Measurements from ENCODE around the gene UGT1A8.
"Not testable (repeated sequence)": the region's sequence is repeated elsewhere in the genome, so short reads cannot be mapped to it uniquely, and the experiment has no call there.

Gene UGT1A8

GRCh38 chr2:233728723-233729301 is 111.4 kb downstream of the UGT1A8 start, which contains the start of gene UGT1A3:
UGT1A3 (plus strand) TSS chr2:233729042; CDS start chr2:233729127, 85 bp downstream.
- DNase-seq (ENCODE audit: low read depth): no peak

- DNase-seq (ENCODE audit: low read depth): not testable (repeated sequence)
Observed at GRCh38 chr2:233736868-233737653, 119.6 kb downstream of the UGT1A8 start.

GRCh38 chr2:233740870-233741269 is 123.4 kb downstream of the UGT1A8 start:
- no peak for DNase-seq (ENCODE audit: low read depth)

GRCh38 chr2:233743464-233744259 is 126.2 kb downstream of the UGT1A8 start:
- DNase-seq (ENCODE audit: low read depth): no peak

GRCh38 chr2:233745073-233745755 is 127.8 kb downstream of the UGT1A8 start:
- no peak for DNase-seq (ENCODE audit: low read depth)

- DNase-seq (ENCODE audit: low read depth): not testable (repeated sequence)
Observed at GRCh38 chr2:233745838-233746237, 128.4 kb downstream of the UGT1A8 start.

- no peak for DNase-seq (ENCODE audit: low read depth)
Observed at GRCh38 chr2:233746475-233747282, 129.2 kb downstream of the UGT1A8 start.

GRCh38 chr2:233747283-233747544 is 129.8 kb downstream of the UGT1A8 start:
- DNase-seq (ENCODE audit: low read depth): no peak

GRCh38 chr2:233750689-233751088 is 133.3 kb downstream of the UGT1A8 start:
- not testable (repeated sequence) for DNase-seq (ENCODE audit: low read depth)

GRCh38 chr2:233751212-233752009 is 134.0 kb downstream of the UGT1A8 start:
- not testable (repeated sequence) for DNase-seq (ENCODE audit: low read depth)

- DNase-seq (ENCODE audit: low read depth): no peak
Observed at GRCh38 chr2:233754872-233755611, 137.6 kb downstream of the UGT1A8 start.

- no peak for DNase-seq (ENCODE audit: low read depth)
Observed at GRCh38 chr2:233756429-233757081, 139.1 kb downstream of the UGT1A8 start.

- no peak for DNase-seq (ENCODE audit: low read depth)
Observed at GRCh38 chr2:233758141-233758540, 140.7 kb downstream of the UGT1A8 start.

GRCh38 chr2:233758849-233759248 is 141.4 kb downstream of the UGT1A8 start:
- DNase-seq (ENCODE audit: low read depth): no peak

GRCh38 chr2:233760043-233760442 is 142.6 kb downstream of the UGT1A8 start, which contains the start of gene UGT1A1:
UGT1A1 (plus strand) TSS chr2:233760270; CDS start chr2:233760288, 18 bp downstream.
- no peak for DNase-seq (ENCODE audit: low read depth)

- DNase-seq (ENCODE audit: low read depth): no peak
Observed at GRCh38 chr2:233761040-233761769, 143.8 kb downstream of the UGT1A8 start.

- DNase-seq (ENCODE audit: low read depth): no peak
Observed at GRCh38 chr2:233764264-233764663, 146.8 kb downstream of the UGT1A8 start.

- DNase-seq (ENCODE audit: low read depth): no peak
Observed at GRCh38 chr2:233764761-233765160, 147.3 kb downstream of the UGT1A8 start.

GRCh38 chr2:233766416-233766815 is 149.0 kb downstream of the UGT1A8 start:
- no peak for DNase-seq (ENCODE audit: low read depth)
